ENCODE measurements around the gene COX14. TPM values are rescaled to one million over a fixed set of nuclear protein-coding genes. Genes with fewer than 3 reads are reported as not detected.
A peak's percentile ranks its signal among the peaks of the same experiment; 100 is the strongest.
"Not testable (repeated sequence)": the region's sequence is repeated elsewhere in the genome, so short reads cannot be mapped to it uniquely, and the experiment has no call there.

The COX14 gene
- polyA plus RNA-seq, 3 donors: 57.4 to 174 (median 134) TPM

DNA sequence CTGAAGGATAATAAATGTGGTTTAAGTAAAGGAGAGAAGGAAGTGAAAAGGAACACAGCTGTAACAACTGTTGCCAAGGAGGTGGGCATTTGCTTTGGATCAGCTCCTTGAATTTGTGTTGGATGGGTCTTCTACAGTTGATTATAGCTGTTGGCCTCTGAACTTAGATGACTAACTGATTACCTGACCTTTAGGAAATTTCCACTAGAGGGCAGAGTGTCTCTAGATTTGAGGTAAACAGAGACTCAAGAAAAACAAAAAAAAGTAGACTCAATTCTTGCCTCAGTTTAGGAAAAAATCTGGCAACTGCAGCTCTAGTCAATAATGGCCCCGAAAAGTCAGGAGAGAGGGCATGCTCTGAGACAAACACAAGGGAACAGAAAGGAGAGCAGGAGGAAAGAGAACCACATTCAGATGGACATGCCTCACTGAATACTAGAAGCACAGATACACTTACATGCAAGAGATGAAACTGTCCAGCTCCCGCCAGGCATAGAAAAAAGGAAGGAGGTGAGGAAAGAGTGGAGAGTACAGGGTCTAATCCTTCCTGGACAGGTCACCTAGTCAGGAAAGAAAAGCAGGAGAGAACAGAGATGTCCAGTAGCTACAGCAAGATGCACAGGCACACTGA, 20.6 kb downstream of the COX14 start:
- no peak overlapping the region for H3K27ac ChIP-seq (ENCODE audit: low read depth, low read length)
- whole genome bisulfite sequencing, 3 donors: 52 to 71% (median 59%) methylated on average over 2 of the region's 2 CpGs

DNA sequence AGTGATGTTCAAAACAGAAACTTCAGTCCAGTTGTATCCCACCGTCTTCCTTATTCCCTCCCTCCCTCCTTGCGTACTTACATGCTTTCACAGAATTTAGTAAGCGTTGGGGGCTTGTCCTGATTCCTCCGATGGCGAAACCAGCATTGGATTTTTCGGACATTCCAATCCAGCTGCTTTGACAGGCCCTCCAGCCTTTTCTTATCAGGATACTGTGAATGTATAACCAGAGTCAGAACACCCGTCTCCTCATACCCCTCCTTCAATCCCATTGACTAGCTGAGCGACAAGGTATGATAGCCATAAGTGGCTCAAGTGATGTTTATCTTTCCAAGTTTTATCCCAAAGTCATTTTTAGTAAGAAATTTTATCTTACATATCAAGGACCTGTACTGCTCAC, 31.0 kb downstream of the COX14 start:
- WGBS, 3 donors: 64 to 91% (median 89%) methylated on average over 8 of the region's 8 CpGs
- no peak overlapping the region for H3K27ac ChIP-seq (ENCODE audit: low read depth, low read length)

DNA sequence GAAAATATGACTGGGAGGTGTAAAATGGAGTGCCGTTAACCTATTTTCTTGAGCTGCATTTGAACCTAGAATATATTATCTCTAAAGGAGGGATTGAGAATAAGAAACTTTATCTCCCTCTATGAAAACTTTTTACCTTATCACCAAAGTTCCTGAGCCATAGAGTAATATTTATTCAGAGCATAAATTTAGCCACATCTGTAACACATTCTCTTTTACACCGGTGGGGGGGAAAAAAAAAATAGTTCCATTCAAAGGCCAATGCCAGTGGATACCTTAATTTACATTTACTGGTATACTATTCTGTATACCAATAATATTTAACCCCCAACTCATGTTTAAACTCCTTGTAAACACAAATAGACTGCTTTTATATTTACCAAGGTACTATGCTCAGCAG, 33.4 kb downstream of the COX14 start:
- WGBS, 3 donors: 60 to 83% (median 71%) methylated on average over 2 of the region's 2 CpGs
- no peak overlapping the region for H3K27ac ChIP-seq (ENCODE audit: low read depth, low read length)

DNA sequence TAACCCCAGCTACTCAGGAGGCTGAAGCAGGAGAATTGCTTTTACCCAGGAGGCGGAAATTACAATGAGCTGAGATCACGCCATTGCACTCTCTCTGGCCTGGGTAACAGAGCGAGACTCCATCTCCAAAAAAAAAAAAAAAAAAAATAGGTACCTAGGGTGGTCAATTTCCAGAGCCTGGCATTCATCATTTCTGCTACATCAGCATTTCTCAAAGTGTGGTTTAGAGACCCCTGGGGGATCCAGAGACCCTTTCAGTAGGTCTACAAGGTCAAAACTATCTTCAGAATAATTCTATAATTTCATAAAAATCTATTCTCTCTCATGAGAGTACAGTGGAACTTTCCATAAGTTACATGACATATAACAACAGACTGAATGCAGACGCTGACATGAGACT, 35.2 kb downstream of the COX14 start:
- 93 to 98% (median 98%) methylated on average over 4 of the region's 4 CpGs for WGBS, 3 donors
- H3K27ac ChIP-seq (ENCODE audit: low read depth, low read length): no peak overlapping the region

DNA sequence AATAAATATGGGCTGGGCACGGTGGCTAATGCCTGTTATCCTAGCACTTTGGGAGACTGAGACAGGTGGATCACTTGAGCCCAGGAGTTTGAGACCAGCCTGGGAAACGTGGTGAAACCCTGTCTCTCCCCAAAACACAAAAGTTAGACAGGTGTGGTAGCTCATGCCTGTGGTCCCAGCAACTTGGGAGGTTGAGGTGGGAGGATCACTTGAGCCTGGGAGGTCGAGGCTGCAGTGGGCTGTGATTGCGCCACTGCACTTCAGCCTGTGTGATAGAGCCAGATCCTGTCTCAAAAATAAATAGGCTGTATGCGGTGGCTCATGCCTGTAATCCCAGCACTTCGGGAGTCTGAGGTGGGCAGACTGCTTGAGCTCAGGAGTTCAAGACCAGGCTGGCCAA, 36.0 kb downstream of the COX14 start:
- WGBS, 3 donors: 85 to 92% (median 88%) methylated on average over 6 of the region's 6 CpGs
- not testable (repeated sequence) for H3K27ac ChIP-seq (ENCODE audit: low read depth, low read length)

DNA sequence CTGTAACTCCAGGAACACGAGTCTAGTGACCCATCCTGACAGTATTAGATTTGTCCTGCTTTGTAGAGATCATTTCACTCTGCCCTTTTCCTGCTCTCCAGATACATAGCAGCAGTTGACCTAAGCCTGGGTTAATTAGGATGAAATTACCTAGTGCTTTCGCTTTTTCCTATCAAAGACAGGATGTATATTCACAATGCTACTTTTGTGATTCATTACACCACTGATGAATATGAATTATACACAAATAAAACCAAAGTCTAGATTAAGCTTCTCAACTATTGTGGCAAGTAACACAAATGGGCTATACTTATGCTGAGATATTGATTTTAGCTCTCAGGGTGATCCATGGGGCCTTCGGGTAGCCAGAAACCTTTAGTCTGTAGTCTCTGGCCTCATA, 37.3 kb downstream of the COX14 start:
- no peak overlapping the region for H3K27ac ChIP-seq (ENCODE audit: low read depth, low read length)
- 66 to 79% (median 75%) methylated on average over 3 of the region's 3 CpGs for WGBS, 3 donors

DNA sequence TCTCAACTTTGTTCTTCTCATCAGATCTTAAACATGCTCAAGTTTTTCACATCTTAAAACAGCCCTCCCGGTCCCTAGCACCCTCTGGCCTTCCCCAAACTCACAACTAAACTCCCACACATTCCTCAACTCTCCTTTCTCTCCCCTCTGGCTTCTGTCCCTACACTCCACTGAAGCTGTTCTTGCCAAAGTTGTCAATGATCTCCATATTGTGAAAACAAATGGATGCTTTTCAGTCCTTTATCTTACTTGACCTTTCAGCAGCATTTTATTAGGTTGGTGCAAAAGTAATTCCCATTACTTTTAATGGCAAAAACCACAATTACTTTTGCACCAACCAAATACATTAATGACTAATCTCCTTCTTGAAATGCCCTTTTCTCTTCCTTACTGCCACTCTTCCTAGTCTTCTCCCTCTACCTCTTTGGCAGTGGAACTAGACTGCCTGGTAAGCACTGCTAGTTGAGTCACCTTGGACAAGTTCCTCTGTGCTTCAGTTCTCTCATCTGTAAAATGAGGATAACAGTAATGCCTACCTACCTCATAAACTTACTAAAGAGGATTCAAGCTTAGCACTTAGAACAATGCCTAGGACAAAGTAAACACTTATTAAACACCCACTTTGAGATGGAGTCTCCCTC, 39.1 kb downstream of the COX14 start:
- WGBS, 3 donors: 51 to 72% (median 63%) methylated on average over 1 of the region's 1 CpG

DNA sequence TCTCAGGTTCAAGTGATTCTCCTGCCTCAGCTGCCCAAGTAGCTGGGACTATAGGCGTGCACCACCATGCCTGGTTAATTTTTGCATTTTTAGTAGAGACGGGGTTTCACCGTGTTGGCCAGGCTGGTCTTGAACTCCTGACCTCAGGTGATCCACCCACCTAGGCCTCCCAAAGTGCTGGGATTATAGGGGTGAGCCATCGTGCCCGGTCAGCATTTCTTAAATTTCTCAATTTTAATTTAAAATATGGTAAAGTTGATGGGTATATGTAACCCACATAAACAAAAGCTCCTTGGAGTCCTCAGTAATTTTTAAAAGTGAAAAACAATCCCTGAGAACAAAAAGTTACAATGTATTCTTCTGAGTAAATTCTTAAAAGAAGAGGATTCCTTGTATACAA, 42.9 kb downstream of the COX14 start:
- H3K27ac ChIP-seq (ENCODE audit: low read depth, low read length): not testable (repeated sequence)
- WGBS, 3 donors: 93 to 98% (median 95%) methylated on average over 5 of the region's 5 CpGs

More for the DNA sequence above, 39.1 kb downstream of the COX14 start:
- no peak overlapping the region for H3K27ac ChIP-seq (ENCODE audit: low read depth, low read length)

DNA sequence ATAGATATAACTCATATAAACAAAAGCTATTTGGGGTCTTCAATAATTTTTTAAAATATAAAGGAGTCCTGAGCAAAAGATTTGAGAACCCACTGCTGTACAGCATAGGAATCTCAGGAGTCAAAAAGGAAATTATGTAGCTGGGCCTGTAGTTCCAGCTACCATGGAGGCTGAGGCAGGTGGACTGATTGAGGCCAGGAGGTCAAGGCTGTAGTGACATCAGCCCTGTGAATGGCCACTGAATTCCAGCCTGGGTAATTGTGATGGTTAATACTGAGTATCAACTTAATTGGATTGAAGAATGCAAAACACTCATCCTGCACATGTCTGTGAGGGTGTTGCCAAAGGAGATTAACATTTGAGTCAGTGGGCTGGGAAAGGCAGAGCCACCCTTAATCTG, 44.6 kb downstream of the COX14 start:
- H3K27ac ChIP-seq (ENCODE audit: low read depth, low read length): no peak overlapping the region

DNA sequence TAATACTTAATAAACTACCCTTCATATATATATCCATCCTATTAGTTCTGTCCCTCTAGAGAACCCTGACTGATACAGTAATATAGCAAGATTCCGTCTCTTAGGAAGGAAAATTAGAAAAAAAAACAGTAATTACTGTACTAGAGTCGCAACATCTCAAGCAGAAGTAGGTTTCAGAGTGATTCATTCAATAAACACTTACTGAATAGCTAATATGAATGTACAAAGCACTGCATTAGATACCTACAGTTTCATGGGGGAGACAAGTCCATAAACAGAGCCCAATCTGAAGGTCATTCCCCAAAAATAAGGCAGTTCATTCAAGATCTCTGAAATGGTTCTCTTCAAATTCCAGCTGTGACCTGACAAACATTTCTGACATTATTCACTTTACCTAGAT, 45.2 kb downstream of the COX14 start:
- H3K27ac ChIP-seq (ENCODE audit: low read depth, low read length): no peak overlapping the region
- 91 to 94% (median 94%) methylated on average over 2 of the region's 2 CpGs for WGBS, 3 donors

DNA sequence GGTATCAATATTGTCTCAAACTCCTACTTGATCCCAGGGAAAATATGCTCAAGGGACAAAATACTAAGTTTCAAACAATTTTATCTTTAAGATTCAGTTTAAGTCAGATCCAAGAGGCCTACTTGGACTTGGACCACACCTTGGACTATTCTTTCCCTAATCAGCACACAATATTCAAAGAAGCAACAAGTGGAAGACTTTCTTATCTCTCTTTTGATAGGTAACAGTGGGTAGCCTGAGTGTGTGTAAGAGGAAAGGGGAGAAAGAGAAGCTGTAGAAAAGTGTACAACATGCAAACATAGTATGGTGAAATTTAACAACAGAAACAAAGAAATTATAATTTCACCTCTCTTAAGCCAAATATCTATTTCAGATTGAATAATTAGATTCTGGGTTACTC, 48.6 kb downstream of the COX14 start:
- H3K27ac ChIP-seq (ENCODE audit: low read depth, low read length): no peak overlapping the region

DNA sequence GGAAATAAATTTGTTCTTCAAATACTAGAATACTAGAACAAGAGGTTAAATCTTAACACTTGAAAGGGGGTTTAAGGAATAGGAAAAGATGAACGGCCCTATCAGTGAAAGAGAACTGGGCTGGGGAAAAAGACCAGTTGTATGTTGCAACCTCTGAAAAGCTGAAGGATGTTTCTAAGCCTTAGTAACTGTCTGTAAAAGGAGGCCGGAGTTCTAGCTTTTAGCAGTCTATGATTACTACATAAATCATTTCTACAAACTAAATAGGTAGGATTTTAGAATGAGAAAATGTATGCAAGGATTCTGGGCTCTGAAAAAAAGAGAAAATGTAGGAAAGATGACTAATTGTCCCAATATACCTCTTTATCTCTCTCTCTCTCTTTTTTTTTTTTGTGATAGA, 50.2 kb downstream of the COX14 start:
- H3K27ac ChIP-seq (ENCODE audit: low read depth, low read length): no peak overlapping the region
- 44 to 69% (median 46%) methylated on average over 2 of the region's 2 CpGs for WGBS, 3 donors

DNA sequence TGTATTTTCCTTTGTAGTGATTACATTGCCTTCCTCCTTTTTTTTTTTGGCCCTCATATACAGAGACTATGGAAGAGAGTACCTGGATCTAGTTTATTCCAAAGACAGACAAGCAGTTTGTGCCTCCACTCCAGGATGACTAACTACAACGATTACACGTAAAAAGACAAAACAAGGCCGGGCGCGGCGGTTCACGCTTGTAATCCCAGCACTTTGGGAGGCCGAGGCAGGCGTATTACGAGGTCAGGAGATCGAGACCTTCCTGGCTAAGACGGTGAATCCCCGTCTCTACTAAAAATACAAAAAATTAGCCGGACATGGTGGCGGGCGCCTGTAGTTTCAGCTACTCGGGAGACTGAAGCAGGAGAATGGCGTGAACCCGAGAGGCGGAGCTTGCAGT, 52.9 kb downstream of the COX14 start:
- WGBS, 3 donors: 95 to 97% (median 95%) methylated on average over 16 to 20 of the region's 20 CpGs
- H3K27ac ChIP-seq (ENCODE audit: low read depth, low read length): no peak overlapping the region

DNA sequence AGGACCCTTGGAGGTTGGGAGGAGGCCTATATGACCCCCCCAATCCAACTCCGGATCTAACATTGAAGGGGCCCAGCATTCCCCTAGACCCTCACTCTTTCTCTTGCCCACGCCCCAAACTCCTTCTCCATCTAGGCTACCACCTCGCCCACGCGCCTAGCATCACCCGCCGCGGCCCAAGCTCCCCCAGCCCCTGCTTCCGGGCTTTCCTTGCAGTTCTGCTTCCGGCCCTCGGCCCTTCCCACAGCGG, 54.7 kb downstream of the COX14 start:
- WGBS, 3 donors: 0 to 1% (median 1%) methylated on average over 12 of the region's 12 CpGs

DNA sequence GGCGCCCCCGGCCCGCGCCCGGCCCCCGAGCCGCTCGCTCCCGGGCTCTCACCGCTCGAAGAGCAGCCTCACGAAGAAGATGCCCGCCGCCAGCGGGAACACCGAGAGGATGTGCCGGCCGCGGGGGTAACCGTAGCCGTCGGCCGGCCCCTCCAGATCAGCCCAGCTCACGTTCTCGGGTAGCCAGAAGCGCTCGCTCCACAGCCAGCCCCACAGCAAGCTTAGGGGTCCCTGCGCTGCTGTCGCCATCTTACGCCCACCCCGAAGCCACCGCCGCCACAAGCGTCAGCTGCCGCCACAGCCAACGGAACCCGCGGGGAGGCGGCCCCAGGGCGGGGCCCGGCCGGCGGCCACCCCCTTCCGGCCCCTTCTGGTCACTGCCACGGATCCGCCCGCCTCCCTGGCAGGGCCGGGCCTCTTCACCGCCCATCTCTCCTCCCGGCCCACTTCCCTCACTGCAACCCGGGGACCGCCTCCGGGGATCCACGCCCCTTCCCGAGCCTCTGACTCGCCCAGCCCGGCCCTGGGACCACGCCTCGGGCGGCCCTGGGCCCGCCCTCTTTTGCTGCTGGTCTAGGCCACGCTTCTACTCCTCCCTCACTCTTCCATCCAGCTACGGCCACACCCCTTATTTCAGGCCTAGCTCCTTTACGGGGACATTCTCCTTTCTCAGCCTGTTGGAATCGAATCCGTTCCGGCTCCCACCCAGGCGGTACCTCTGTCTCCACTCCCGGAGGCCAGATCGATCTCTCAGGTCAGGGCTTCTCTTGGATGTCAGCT, 55.2 kb downstream of the COX14 start, which contains the start of gene CERS5:
Gene CERS5 (minus strand): TSS at position 321 of the 780 bp plus-strand sequence. CDS start 72 bp downstream, at position 249.
- WGBS, 3 donors: 1% methylated on average over 61 to 70 of the region's 70 CpGs
- peak within 1 kb of the TSS; percentile 80 for H3K27ac ChIP-seq (ENCODE audit: low read depth, low read length)

More for the DNA sequence above, 54.7 kb downstream of the COX14 start:
- H3K27ac ChIP-seq (ENCODE audit: low read depth, low read length): peak overlapping the region; percentile 80

Other genes starting within 250 kb of the COX14 start
- gene FAIM2, start 208.3 kb upstream of the COX14 start, polyA plus RNA-seq: 1 to 10 TPM in 1 of 3 donors, under 1 TPM in 2; 0.19 to 6.0 (median 0.53) TPM
- under 1 TPM in 1 of 3 donors, not detected in 2; 0.06 TPM for gene AQP2, start 161.5 kb upstream of the COX14 start, polyA plus RNA-seq
- under 1 TPM; 0.34 to 0.98 (median 0.76) TPM for gene AQP5, start 150.4 kb upstream of the COX14 start, polyA plus RNA-seq
- gene AQP6, start 139.3 kb upstream of the COX14 start, polyA plus RNA-seq: 1 to 10 TPM in 1 of 3 donors, under 1 TPM in 2; 0.06 to 1.7 (median 0.06) TPM
- 1 to 10 TPM; 1.8 to 5.4 (median 3.0) TPM for gene RACGAP1, start 86.7 kb upstream of the COX14 start, polyA plus RNA-seq
- 1 to 10 TPM in 1 of 3 donors, under 1 TPM in 2; 0.38 to 5.4 (median 0.65) TPM for gene ASIC1, start 54.6 kb upstream of the COX14 start, polyA plus RNA-seq
- 10 to 100 TPM; 15.8 to 38.4 (median 17.9) TPM for gene SMARCD1, start 26.9 kb upstream of the COX14 start, polyA plus RNA-seq
- 1,000 to 10,000 TPM in 1 of 3 donors, 100 to 1,000 TPM in 2; 119 to 1,308 (median 222) TPM for gene GPD1, start 8.2 kb upstream of the COX14 start, polyA plus RNA-seq
- 10 to 100 TPM; 17.0 to 26.1 (median 24.9) TPM for gene CERS5, start 55.1 kb downstream of the COX14 start, polyA plus RNA-seq
- gene LIMA1, start 171.3 kb downstream of the COX14 start, polyA plus RNA-seq: 100 to 1,000 TPM in 2 of 3 donors, 10 to 100 TPM in 1; 15.9 to 134 (median 108) TPM

Measured in adipose tissue (tissue), 3 donors.